ENCODE measurements around the gene TECR. TPM values are rescaled to one million over a fixed set of nuclear protein-coding genes. Genes with fewer than 3 reads are reported as not detected.
"Not testable (repeated sequence)": the region's sequence is repeated elsewhere in the genome, so short reads cannot be mapped to it uniquely, and the experiment has no call there.

TECR gene
- total RNA-seq, 2 donors from 2014 or later, result 60.3 to 63.9 TPM

DNA sequence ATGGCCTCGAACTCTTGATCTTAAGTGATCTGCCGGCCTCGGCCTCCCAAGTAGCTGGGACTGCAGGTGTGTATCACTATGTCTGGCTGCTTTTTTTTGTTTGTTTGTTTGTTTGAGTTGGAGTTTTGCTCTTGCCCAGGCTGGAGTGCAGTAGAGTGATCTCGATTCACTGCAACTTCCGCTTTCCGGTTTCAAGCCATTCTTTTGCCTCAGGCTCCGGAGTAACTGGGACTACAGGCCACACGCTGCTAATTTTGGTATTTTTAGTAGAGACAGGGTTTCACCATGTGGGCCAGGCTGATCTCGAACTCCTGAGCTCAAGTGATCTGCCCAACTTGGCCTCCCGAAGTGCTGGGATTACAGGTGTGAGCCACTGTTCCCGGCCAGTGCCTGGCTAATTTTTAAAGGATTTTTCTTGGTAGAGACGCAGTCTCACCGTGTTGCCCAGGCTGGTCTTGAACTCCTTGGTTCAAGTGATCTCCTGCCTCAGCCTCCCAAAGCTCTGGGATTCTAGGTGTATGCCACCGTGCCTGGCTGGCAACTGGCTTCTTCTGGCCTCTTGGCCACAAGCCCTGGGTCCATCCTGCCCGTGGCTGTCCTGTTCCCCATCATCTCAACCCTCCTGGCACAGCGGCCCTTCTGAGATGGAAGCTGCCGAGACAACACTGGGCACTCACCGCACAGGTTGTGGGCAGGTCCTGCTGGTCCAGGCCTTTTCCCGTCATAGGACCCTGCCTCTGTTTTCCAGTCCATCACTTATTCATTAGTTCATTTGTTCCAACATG lies 11.5 kb downstream of the TECR start:
- Histone ChIP-seq H3K4me1 (peaks cover 0 to 35% of the 10 kb centered on the region in 2 donors), H3K9me3 (no peaks in the 10 kb centered on the region), H3K4me3 (no peak overlapping the region), H3K27ac (no peak overlapping the region), H3K36me3 (no peaks in the 10 kb centered on the region), H3K27me3 (no peaks in the 10 kb centered on the region)
- no peak for DNase-seq (ENCODE audit: low spot score)
- TF ChIP-seq CTCF (IDR thresholded peaks at IDR 0.05), result no peak

- not testable (repeated sequence) for H3K27ac ChIP-seq
These were observed 12.6 kb downstream of the TECR start for GRCh38 chr19:14541979-14542378.

DNA sequence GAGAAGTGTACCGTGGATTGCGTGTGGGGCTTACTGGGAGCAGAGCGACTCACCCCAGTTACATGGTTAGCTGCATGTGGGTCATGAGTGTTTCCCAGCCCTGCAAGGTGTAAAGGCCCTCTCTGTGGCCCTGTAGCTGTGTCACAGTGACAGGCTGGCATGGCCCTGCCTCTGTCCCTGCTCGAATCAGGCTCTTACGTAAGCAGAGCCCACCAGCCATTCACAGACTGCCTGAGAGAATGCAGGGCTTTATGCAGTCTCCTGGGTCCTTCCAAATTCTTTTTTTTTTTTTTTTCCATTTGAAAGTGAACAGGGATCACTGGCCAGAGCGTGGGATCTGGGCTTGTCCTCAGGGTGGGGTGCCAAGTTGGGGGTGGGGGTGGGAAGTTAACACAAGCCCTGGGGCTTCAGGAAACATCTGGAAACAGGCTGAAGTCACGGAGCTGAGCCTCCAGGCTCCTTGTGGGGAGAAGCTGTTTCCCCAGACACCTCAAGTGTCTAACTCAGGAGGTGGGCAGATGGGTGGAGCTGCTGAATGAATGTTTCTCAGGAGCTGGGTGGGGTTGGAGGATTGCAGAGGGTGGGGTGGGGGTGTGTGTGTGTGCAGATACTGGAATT lies 13.4 kb downstream of the TECR start:
- DNase-seq (ENCODE audit: low spot score), result no peak
- Histone ChIP-seq H3K9me3 (no peaks in the 10 kb centered on the region), H3K27ac (peak overlapping the region in 1 of 2 donors; percentile 10), H3K27me3 (no peaks in the 10 kb centered on the region), H3K4me3 (no peak overlapping the region), H3K36me3 (no peaks in the 10 kb centered on the region), H3K4me1 (peaks cover 0 to 28% of the 10 kb centered on the region in 2 donors)
- no peak for TF ChIP-seq CTCF (IDR thresholded peaks at IDR 0.05)

More at GRCh38 chr19:14541979-14542378, 12.6 kb downstream of the TECR start:
- not testable (repeated sequence) for H3K9me3 ChIP-seq; H3K36me3 ChIP-seq; H3K4me3 ChIP-seq; DNase-seq (ENCODE audit: low spot score); H3K27me3 ChIP-seq
- H3K4me1 ChIP-seq, result peaks cover 0 to 35% of the 10 kb centered on the region in 2 donors

DNA sequence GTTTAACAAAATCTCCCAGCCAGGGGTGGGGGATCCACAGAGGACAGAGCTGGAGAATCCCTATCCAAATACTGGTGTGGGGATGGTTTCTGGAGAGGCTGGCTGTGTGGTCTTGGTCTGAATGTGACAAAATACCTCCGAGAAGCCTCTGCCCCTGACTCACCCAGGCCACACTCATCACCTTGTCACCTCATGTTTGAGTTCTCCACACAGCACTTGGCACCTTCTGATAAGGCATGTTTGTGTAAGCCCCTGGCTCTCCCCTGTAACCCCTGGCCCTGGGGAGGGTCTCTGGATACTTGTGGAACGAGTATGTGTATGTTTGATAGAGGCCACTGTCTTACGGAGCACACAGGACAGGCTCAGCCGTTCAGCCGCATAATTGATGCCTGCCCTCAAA lies 14.7 kb downstream of the TECR start:
- Histone ChIP-seq H3K9me3 (no peaks in the 10 kb centered on the region), H3K4me3 (no peak overlapping the region), H3K4me1 (peaks cover 0 to 25% of the 10 kb centered on the region in 2 donors), H3K36me3 (no peaks in the 10 kb centered on the region), H3K27me3 (no peaks in the 10 kb centered on the region), H3K27ac (no peak overlapping the region)
- DNase-seq (ENCODE audit: low spot score), result no peak
- no peak for TF ChIP-seq CTCF (IDR thresholded peaks at IDR 0.05)

- Histone ChIP-seq H3K36me3 (no peaks in the 10 kb centered on the region), H3K4me3 (no peak overlapping the region), H3K27me3 (no peaks in the 10 kb centered on the region), H3K4me1 (peaks cover 0 to 25% of the 10 kb centered on the region in 2 donors), H3K9me3 (no peaks in the 10 kb centered on the region), H3K27ac (no peak overlapping the region)
- no peak for TF ChIP-seq CTCF (IDR thresholded peaks at IDR 0.05)
- no peak for DNase-seq (ENCODE audit: low spot score)
These were observed 15.8 kb downstream of the TECR start for GRCh38 chr19:14544977-14545715.

GRCh38 chr19:14545716-14546082 lies 16.3 kb downstream of the TECR start:
- TF ChIP-seq CTCF (IDR thresholded peaks at IDR 0.05), result no peak
- Histone ChIP-seq H3K27me3 (no peaks in the 10 kb centered on the region), H3K36me3 (no peaks in the 10 kb centered on the region), H3K4me1 (peaks cover 0 to 25% of the 10 kb centered on the region in 2 donors), H3K4me3 (no peak overlapping the region), H3K27ac (no peak overlapping the region), H3K9me3 (no peaks in the 10 kb centered on the region)
- DNase-seq (ENCODE audit: low spot score), result no peak

Data from right atrium auricular region (tissue), 2 donors.